Endothelial cell of umbilical vein (primary cell): ENCODE results near the gene FST. TPM values are rescaled to one million over a fixed set of nuclear protein-coding genes. Genes with fewer than 3 reads are reported as not detected.

Source experiments
- BruUV-seq: library from RNA; stranded (reverse); fragments of 400-500 nt; replicated peaks from 2 replicates; lab custom pipeline; 2021; lab: Mats Ljungman, UMichigan
- CTCF ChIA-PET: fragments of 300-600, 350-600 bp; sonication (Branson Sonifier 250); formaldehyde crosslinking; loops from one replicate; lab custom pipeline; 2021; ENCODE audit warnings: antibody characterized with exemption, inconsistent platforms; lab: Charles Lee
- POLR2A ChIA-PET: fragments of 300-600, 350-600 bp; sonication (Branson Sonifier 250); formaldehyde crosslinking; loops from one replicate; lab custom pipeline; 2021; ENCODE audit warnings: antibody characterized with exemption, inconsistent platforms; lab: Charles Lee
- DNase-seq: peaks from one replicate; pipeline ENCODE4 v3.0.0-alpha.2; 2011; ENCODE audit warnings: low read depth, low spot score
- FAIRE-seq: peaks from 2 replicates; lab custom pipeline; 2011; peaks lifted over from hg19 to GRCh38; lab: Jason Lieb, UNC
- H2AFZ ChIP-seq: 2 replicates; pipeline ENCODE4 v1.6.0; 2012; ENCODE audit warnings: low read depth, low read length, control low read depth, inconsistent platforms
- H3K27ac ChIP-seq: 2 replicates; pipeline ENCODE4 v1.5.1; 2011; ENCODE audit warnings: low read depth, mild to moderate bottlenecking, control low read depth, low read length, moderate library complexity; ENCODE audit not compliant: insufficient read depth
- H3K27me3 ChIP-seq, 2 experiments: 2 replicates each; pipeline versions ENCODE4 v1.6.0 to v1.6.1; 2011; ENCODE audit warnings: low read length in 2 of 2, mixed read lengths in 1 of 2; ENCODE audit not compliant: control insufficient read depth in 2 of 2, insufficient read depth in 2 of 2
- H3K36me3 ChIP-seq, 2 experiments: 2 replicates in 1 of 2; 3 replicates in 1 of 2; pipeline ENCODE4 v1.5.1; 2011; ENCODE audit warnings: low read length in 2 of 2, mild to moderate bottlenecking in 1 of 2, moderate library complexity in 1 of 2; ENCODE audit not compliant: control insufficient read depth in 2 of 2, insufficient read depth in 2 of 2; ENCODE audit errors: extremely low read depth in 1 of 2
- H3K4me1 ChIP-seq: 3 replicates; pipeline ENCODE4 v1.5.1; 2011; ENCODE audit warnings: mild to moderate bottlenecking, low read length; ENCODE audit not compliant: control insufficient read depth, insufficient read depth; ENCODE audit errors: extremely low read depth
- H3K4me2 ChIP-seq: 2 replicates; pipeline ENCODE4 v1.6.1; 2011; ENCODE audit warnings: low read length, control low read depth, mixed read lengths; ENCODE audit not compliant: insufficient read depth
- H3K4me3 ChIP-seq, 3 experiments: fragments of 200-600 bp in 1 of 3; sonication (generic), shearing (Covaris generic) in 1 of 3; replicated peaks in 1 of 3; 2 replicates each; pipeline ENCODE4 v1.5.1; 2011 to 2016; ENCODE audit warnings: control low read depth in 3 of 3, low read length in 3 of 3, mild to moderate bottlenecking in 2 of 3, inconsistent platforms in 1 of 3, low read depth in 1 of 3, moderate library complexity in 1 of 3; ENCODE audit not compliant: insufficient read depth in 1 of 3
- H3K79me2 ChIP-seq: 2 replicates; pipeline ENCODE4 v1.6.0; 2012; ENCODE audit warnings: low read length, inconsistent platforms; ENCODE audit not compliant: control insufficient read depth, insufficient read depth
- H3K9ac ChIP-seq: replicated peaks from 2 replicates; pipeline ENCODE3; 2011; ENCODE audit warnings: low read length, control low read depth; ENCODE audit not compliant: insufficient read depth; ENCODE audit errors: extremely low read depth
- H3K9me1 ChIP-seq: replicated peaks from 3 replicates; pipeline ENCODE4 v1.6.0; 2011; ENCODE audit warnings: mild to moderate bottlenecking, low read length; ENCODE audit not compliant: control insufficient read depth, insufficient read depth; ENCODE audit errors: extremely low read depth
- H3K9me3 ChIP-seq: replicated peaks from 2 replicates; pipeline ENCODE4 v1.5.1; 2012; ENCODE audit warnings: low read length, inconsistent platforms; ENCODE audit not compliant: control insufficient read depth, insufficient read depth
- H4K20me1 ChIP-seq: replicated peaks from 2 replicates; pipeline ENCODE3; 2011; ENCODE audit warnings: mild to moderate bottlenecking, low read length; ENCODE audit not compliant: control insufficient read depth, insufficient read depth; ENCODE audit errors: extremely low read depth
- EZH2 ChIP-seq: IDR thresholded peaks from 2 replicates; pipeline ENCODE4 v1.6.1; 2012; ENCODE audit warnings: borderline replicate concordance, low read depth, mild to moderate bottlenecking, moderate library complexity, low read length, inconsistent platforms; ENCODE audit not compliant: severe bottlenecking
- FOS ChIP-seq: IDR thresholded peaks from 2 replicates; pipeline ENCODE4 v1.6.1; 2011; ENCODE audit warnings: mild to moderate bottlenecking, low read length, moderate library complexity, borderline replicate concordance; ENCODE audit not compliant: insufficient read depth
- GATA2 ChIP-seq: IDR thresholded peaks from 2 replicates; pipeline ENCODE4 v1.7.0; 2011; ENCODE audit warnings: low read depth, mild to moderate bottlenecking, moderate library complexity, mixed read lengths, low read length; ENCODE audit not compliant: insufficient read length, insufficient read depth
- JUN ChIP-seq: IDR thresholded peaks from 2 replicates; pipeline ENCODE4 v1.6.1; 2011; ENCODE audit warnings: borderline replicate concordance, low read depth; ENCODE audit not compliant: insufficient read length, insufficient read depth
- MAX ChIP-seq: IDR thresholded peaks from 2 replicates; pipeline ENCODE4 v1.6.1; 2011; ENCODE audit not compliant: insufficient read depth, insufficient read length
- MYC ChIP-seq: IDR thresholded peaks from one replicate; pipeline ENCODE4 v1.6.1; 2011; ENCODE audit warnings: mild to moderate bottlenecking, low read depth, low read length
- POLR2A ChIP-seq: IDR thresholded peaks from 2 replicates; pipeline ENCODE4 v1.6.1; 2012; ENCODE audit warnings: low read depth, mild to moderate bottlenecking, control low read depth, low read length
- POLR2AphosphoS5 ChIP-seq: IDR thresholded peaks from 2 replicates; pipeline ENCODE4 v1.6.1; 2012; ENCODE audit warnings: low read depth, mild to moderate bottlenecking, control low read depth, low read length, moderate library complexity; ENCODE audit not compliant: insufficient read depth
- dilution Hi-C: fragments of 300-500 bp; cut with MboI; formaldehyde crosslinking; loops from one replicate; pipeline ENCODE4 v1.15.0; 2019; ENCODE audit warnings: low sequenced_read_pairs; ENCODE audit not compliant: extremely low pct_ligation_motif_present
- intact Hi-C: fragments of 100-400 bp; cut with micrococcal nuclease; formaldehyde crosslinking; loops from one replicate; pipeline ENCODE4 v1.10.0; 2022
- polyA plus RNA-seq, 4 experiments: library from polyadenylated mRNA; depleted of rRNA in 3 of 4; stranded (reverse) in 3 of 4; unstranded in 1 of 4; fragments of >200 nt; gene quantifications; 2 replicates each; pipeline versions ENCODE4 v1.2.1 to v1.2.3, GENCODE V29; 2011 to 2012; ENCODE audit warnings: missing spikeins in 1 of 4
- total RNA-seq: library from RNA; stranded (reverse); gene quantifications from 2 replicates; pipeline ENCODE4 v1.2.3, GENCODE V29; 2021

Gene FST
- total and polyA plus RNA-seq, 2 donors (not counting 3 experiments of a cell fraction or from before 2014, with no cell fraction given), result 20.8 to 46.0 TPM

GRCh38 chr5:53463909-53464621 lies 16.4 kb upstream of the FST start:
- FAIRE-seq, result no peak
- Histone ChIP-seq H3K27ac (no peak overlapping the region), H3K4me2 (no peak overlapping the region), H3K9ac (no peak overlapping the region), H2AFZ (no peak overlapping the region), H3K79me2 (no peaks in the 10 kb centered on the region), H3K9me1 (no peaks in the 10 kb centered on the region), H3K27me3 (peaks cover 15 to 18% of the 10 kb centered on the region in 2 experiments), H3K36me3 (no peaks in the 10 kb centered on the region), H3K4me3 (no peak overlapping the region), H4K20me1 (no peaks in the 10 kb centered on the region), H3K9me3 (no peaks in the 10 kb centered on the region), H3K4me1 (no peaks in the 10 kb centered on the region)
- TF ChIP-seq GATA2, result no peak
- dilution Hi-C loops (no loop called here), intact Hi-C loops (no loop called here)
- BruUV-seq, result no TSS peak
- DNase-seq, result no peak
- CTCF ChIA-PET, result no interaction called here
- POLR2A ChIA-PET, result no interaction called here

- H3K9me3 ChIP-seq, result no peaks in the 10 kb centered on the region
- dilution Hi-C loops, result no loop called here
- no peaks in the 10 kb centered on the region for H3K36me3 ChIP-seq
- no peak overlapping the region for H3K4me3 ChIP-seq
- no peaks in the 10 kb centered on the region for H4K20me1 ChIP-seq
- ChIA-PET CTCF (interaction anchor here (1.0 to 1.8 kb wide), 2 partner anchors 12 to 609 kb away, joined by 3 to 11 read pairs; no protein-coding TSS in a partner anchor), POLR2A (no interaction called here)
- FAIRE-seq (no peak), DNase-seq (no peak)
- H3K4me2 ChIP-seq, result no peak overlapping the region
- H3K27me3 ChIP-seq, result peaks cover 13 to 16% of the 10 kb centered on the region in 2 experiments
- no peaks in the 10 kb centered on the region for H3K79me2 ChIP-seq
- no peak overlapping the region for H2AFZ ChIP-seq
- H3K9me1 ChIP-seq, result no peaks in the 10 kb centered on the region
- TF ChIP-seq JUN (no peak), GATA2 (no peak), FOS (no peak), EZH2 (no peak), POLR2AphosphoS5 (no peak), MAX (no peak), MYC (no peak), POLR2A (no peak)
- no TSS peak for BruUV-seq
- H3K9ac ChIP-seq, result no peak overlapping the region
- no peak overlapping the region for H3K27ac ChIP-seq
- intact Hi-C loops, result no loop called here
- H3K4me1 ChIP-seq, result no peaks in the 10 kb centered on the region
Observed at GRCh38 chr5:53464722-53465121, 15.7 kb upstream of the FST start.
